Body of pancreas (tissue), 4 donors: Measurements from ENCODE around the gene ESYT1. TPM values are rescaled to one million over a fixed set of nuclear protein-coding genes. Genes with fewer than 3 reads are reported as not detected.

Source experiments
- ATAC-seq: fragments of 150-250 bp; one replicate; pipeline ENCODE4 v1.9.1; 2016
- DNase-seq, 4 donors: peaks; one replicate each; pipeline ENCODE4 v3.0.0-alpha.2; 2019
- H3K27ac ChIP-seq, 4 donors: fragments of 200-600 bp; sonication (generic); 1 replicate in 3 of 4; 2 replicates in 1 of 4; pipeline versions ENCODE4 v1.5.1 to v1.6.1; 2016 to 2019; ENCODE audit warnings: mild to moderate bottlenecking in 1 of 4, mixed read lengths in 1 of 4, moderate library complexity in 1 of 4
- H3K27me3 ChIP-seq, 2 donors: fragments of 200-600 bp; sonication (generic); one replicate each; pipeline ENCODE4 v1.6.0; 2016; ENCODE audit warnings: mild to moderate bottlenecking in 1 of 2
- H3K36me3 ChIP-seq, 2 donors: fragments of 200-600 bp; sonication (generic); replicated peaks in 1 of 2; 2 replicates each; pipeline ENCODE4 v1.5.1; 2016; ENCODE audit warnings: low read depth in 2 of 2; ENCODE audit not compliant: insufficient read depth in 1 of 2
- H3K4me1 ChIP-seq: fragments of 200-600 bp; sonication (generic); one replicate; pipeline ENCODE4 v1.6.0; 2016
- H3K4me3 ChIP-seq, 2 donors: fragments of 200-600 bp; sonication (generic); 1 replicate in 1 of 2; 2 replicates in 1 of 2; pipeline ENCODE4 v1.5.1; 2016 to 2019
- H3K9me3 ChIP-seq, 3 donors: fragments of 200-600 bp; sonication (generic); 1 replicate in 2 of 3; 2 replicates in 1 of 3; pipeline ENCODE4 v1.5.1; 2016
- POLR2A ChIP-seq, 3 donors: fragments of 450-650 bp; IDR thresholded peaks; one replicate each; pipeline ENCODE4 v1.6.1; 2016; ENCODE audit warnings: antibody characterized with exemption in 3 of 3, mild to moderate bottlenecking in 2 of 3
- WGBS, 2 donors: methylation state at CpG; one replicate each; pipeline ENCODE4 v1.1.5; 2017; 5-methylcytosine and 5-hydroxymethylcytosine counted together
- intact Hi-C: fragments of 100-400 bp; cut with DNase I; formaldehyde crosslinking; loops from one replicate; pipeline ENCODE4 v1.15.1; 2023
- total RNA-seq, 2 donors: library from RNA; depleted of rRNA; stranded (reverse); fragments of >200 nt; gene quantifications; one replicate each; pipeline ENCODE4 v1.1.0, GENCODE V29; 2016
- TF ChIP-seq, protein P1 (sequence below), 7 experiments: fragments of 450-650 bp in 4 of 7; fragments of 200-600 bp in 3 of 7; sonication (generic) in 3 of 7; IDR thresholded peaks; one replicate each; pipeline ENCODE4 v1.5.1; 2016 to 2019; ENCODE audit warnings: antibody characterized with exemption in 7 of 7

ESYT1 gene
- total RNA-seq, 2 donors from 2014 or later, result 43.3 to 182 TPM

DNA sequence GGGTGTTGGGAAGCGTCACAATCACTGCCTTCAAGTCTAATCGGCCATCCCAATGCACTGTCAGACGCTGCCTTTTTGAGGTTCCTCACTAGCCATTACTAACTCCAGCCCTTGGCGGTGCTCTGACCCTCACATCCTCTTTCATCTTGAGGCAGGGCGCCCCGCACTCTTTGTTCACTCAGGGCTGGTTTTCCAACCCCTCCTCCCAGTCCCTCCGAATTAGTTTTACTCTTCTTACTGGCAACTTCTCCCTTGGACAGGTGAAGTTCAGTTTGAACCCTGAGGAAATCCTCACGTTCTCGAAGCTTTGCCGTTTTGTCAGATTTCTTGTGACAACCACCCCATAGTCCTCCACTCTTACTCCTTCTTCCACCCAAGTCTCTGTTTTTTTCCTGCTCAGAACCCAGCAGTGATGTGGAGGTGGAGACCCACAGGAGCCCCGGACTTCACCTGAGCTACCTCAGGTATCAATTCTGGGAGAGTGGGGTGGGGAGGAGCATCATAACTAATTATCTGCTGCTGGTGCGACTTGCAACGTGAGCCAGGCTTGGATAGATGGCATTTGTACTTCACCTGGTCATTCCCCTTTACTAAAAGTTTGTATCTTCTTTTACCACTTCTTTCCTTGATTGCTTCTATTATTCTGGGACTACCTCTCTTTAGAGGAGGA is 9.2 kb upstream of the ESYT1 start:
- Histone ChIP-seq H3K9me3 (no peaks in the 10 kb centered on the region), H3K36me3 (no peaks in the 10 kb centered on the region), H3K27ac (peak overlapping the region; percentile 77 to 97 (median 91)), H3K4me3 (peak overlapping the region; percentile 1 to 25), H3K27me3 (no peaks in the 10 kb centered on the region), H3K4me1 (peaks cover 23% of the 10 kb centered on the region)
- ATAC-seq (no peak), DNase-seq (no peak)
- 2 to 4% methylated on average over 12 to 13 of the region's 13 CpGs for WGBS, 2 donors
- intact Hi-C loops, result no loop called here
- TF ChIP-seq, protein P1, sequence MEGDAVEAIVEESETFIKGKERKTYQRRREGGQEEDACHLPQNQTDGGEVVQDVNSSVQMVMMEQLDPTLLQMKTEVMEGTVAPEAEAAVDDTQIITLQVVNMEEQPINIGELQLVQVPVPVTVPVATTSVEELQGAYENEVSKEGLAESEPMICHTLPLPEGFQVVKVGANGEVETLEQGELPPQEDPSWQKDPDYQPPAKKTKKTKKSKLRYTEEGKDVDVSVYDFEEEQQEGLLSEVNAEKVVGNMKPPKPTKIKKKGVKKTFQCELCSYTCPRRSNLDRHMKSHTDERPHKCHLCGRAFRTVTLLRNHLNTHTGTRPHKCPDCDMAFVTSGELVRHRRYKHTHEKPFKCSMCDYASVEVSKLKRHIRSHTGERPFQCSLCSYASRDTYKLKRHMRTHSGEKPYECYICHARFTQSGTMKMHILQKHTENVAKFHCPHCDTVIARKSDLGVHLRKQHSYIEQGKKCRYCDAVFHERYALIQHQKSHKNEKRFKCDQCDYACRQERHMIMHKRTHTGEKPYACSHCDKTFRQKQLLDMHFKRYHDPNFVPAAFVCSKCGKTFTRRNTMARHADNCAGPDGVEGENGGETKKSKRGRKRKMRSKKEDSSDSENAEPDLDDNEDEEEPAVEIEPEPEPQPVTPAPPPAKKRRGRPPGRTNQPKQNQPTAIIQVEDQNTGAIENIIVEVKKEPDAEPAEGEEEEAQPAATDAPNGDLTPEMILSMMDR (IDR thresholded peaks at IDR 0.05), result no peak
- no peak for TF ChIP-seq POLR2A (IDR thresholded peaks at IDR 0.05)

DNA sequence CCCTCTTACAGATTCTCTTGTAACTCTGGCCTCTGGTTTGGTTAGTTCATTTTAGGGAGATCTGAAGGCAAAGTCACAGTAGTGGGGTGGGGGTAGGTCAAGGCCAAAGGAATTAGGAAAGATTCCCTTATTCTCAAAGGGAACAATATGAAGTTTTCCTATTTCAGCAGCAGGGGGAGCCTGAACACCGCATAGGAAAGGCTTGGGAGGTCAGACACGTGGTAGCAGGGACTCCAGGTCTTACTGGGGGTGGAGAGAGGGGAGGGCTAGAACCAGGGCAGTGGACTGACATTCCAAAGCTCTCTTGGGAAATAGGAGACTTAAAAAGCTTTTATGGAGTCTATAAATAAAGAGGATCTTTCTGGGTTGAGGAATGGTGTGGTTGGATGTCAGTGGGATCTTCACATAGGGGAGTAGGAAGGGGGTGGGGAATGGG is 8.7 kb upstream of the ESYT1 start:
- H3K36me3 ChIP-seq, result no peaks in the 10 kb centered on the region
- TF ChIP-seq, protein P1 (IDR thresholded peaks at IDR 0.05), result peak; percentile 66 to 96 (median 90)
- no peak for TF ChIP-seq POLR2A (IDR thresholded peaks at IDR 0.05)
- peaks cover 23% of the 10 kb centered on the region for H3K4me1 ChIP-seq
- no peaks in the 10 kb centered on the region for H3K27me3 ChIP-seq
- H3K9me3 ChIP-seq, result no peaks in the 10 kb centered on the region
- peak overlapping the region in 3 of 4 donors; percentile 77 to 97 (median 92) for H3K27ac ChIP-seq
- intact Hi-C loops, result no loop called here
- DNase-seq (peak; percentile 75 to 88 (median 80)), ATAC-seq (peak; percentile 47)
- 0% methylated on average over 2 of the region's 2 CpGs for WGBS, 2 donors
- no peak overlapping the region for H3K4me3 ChIP-seq

DNA sequence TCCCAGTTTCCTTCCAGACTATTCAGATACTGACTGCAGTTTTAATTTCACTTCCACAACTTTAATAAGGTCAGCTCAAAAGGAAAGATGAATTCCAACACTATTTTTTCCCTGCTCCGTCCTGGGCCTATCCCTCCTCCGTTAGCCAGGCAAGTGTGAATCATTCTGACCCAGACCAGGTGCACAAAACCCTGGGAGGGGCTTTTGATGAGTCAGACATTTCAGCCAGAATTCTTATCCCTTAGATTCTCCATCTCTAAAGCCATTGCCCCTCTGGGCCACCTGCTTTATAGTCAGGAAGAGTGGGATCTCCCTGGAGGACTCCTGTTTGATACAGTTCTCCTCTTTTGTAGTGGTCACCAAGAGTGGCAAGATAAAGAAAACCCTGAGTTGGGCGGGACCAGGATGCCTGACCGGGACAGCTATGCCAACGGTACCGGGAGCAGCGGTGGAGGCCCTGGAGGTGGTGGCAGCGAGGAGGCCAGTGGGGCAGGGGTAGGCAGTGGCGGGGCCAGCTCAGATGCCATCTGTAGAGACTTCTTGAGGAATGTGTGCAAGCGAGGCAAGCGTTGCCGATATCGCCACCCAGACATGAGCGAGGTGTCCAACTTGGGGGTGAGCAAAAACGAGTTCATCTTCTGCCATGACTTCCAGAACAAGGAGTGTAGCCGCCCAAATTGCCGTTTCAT is 7.8 kb upstream of the ESYT1 start:
- TF ChIP-seq POLR2A (IDR thresholded peaks at IDR 0.05), result no peak
- TF ChIP-seq, protein P1 (IDR thresholded peaks at IDR 0.05), result no peak
- DNase-seq (no peak), ATAC-seq (no peak)
- Histone ChIP-seq H3K9me3 (no peaks in the 10 kb centered on the region), H3K36me3 (no peaks in the 10 kb centered on the region), H3K27ac (peak overlapping the region in 2 of 4 donors; percentile 92 to 97), H3K4me3 (no peak overlapping the region), H3K4me1 (peaks cover 22% of the 10 kb centered on the region), H3K27me3 (no peaks in the 10 kb centered on the region)
- intact Hi-C loops, result loop anchor here (2.0 kb wide), 1 partner anchor 66 kb away; no protein-coding TSS in a partner anchor
- 81 to 90% methylated on average over 12 to 17 of the region's 17 CpGs for WGBS, 2 donors

DNA sequence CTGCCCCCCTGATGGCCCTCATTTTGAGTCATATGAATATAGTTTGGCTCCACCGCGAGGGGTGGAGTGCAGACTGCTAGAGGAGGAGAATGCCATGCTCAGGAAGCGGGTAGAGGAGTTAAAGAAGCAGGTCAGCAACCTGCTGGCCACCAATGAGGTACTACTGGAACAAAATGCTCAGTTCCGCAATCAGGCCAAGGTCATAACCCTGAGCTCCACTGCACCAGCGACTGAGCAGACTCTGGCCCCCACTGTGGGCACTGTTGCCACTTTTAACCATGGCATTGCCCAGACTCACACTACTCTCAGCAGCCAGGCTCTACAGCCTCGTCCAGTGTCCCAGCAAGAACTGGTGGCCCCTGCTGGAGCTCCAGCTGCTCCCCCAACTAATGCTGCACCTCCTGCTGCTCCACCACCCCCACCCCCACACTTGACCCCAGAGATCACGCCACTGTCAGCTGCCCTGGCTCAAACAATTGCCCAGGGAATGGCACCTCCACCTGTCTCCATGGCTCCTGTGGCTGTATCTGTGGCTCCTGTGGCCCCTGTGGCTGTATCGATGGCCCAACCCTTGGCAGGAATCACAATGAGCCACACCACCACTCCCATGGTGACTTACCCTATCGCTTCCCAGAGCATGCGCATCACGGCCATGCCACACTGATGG is 6.7 kb upstream of the ESYT1 start:
- no peak overlapping the region for H3K27ac ChIP-seq
- ATAC-seq (no peak), DNase-seq (no peak)
- TF ChIP-seq, protein P1 (IDR thresholded peaks at IDR 0.05), result no peak
- no peak for TF ChIP-seq POLR2A (IDR thresholded peaks at IDR 0.05)
- no peaks in the 10 kb centered on the region for H3K9me3 ChIP-seq
- no peak overlapping the region for H3K4me3 ChIP-seq
- no peaks in the 10 kb centered on the region for H3K27me3 ChIP-seq
- 85 to 87% methylated on average over 10 to 11 of the region's 11 CpGs for WGBS, 2 donors
- no peaks in the 10 kb centered on the region for H3K36me3 ChIP-seq
- intact Hi-C loops, result loop anchor here (2.0 kb wide), 1 partner anchor 65 kb away; no protein-coding TSS in a partner anchor
- H3K4me1 ChIP-seq, result peaks cover 27% of the 10 kb centered on the region
